ENCODE results near the gene RERE.

RERE gene

GRCh38 chr1:8337776-8338525 is 479.5 kb downstream of the RERE start:
- no peak for DNase-seq

GRCh38 chr1:8335246-8335645 is 482.2 kb downstream of the RERE start:
- DNase-seq = no peak

GRCh38 chr1:8334106-8334851 is 483.2 kb downstream of the RERE start:
- DNase-seq = no peak

- no peak for DNase-seq
These were observed 484.0 kb downstream of the RERE start for GRCh38 chr1:8333246-8333987.

GRCh38 chr1:8332806-8333205 is 484.6 kb downstream of the RERE start:
- no peak for DNase-seq

- no peak for DNase-seq
These were observed 486.9 kb downstream of the RERE start for GRCh38 chr1:8330271-8331125.

- DNase-seq = no peak
These were observed 487.6 kb downstream of the RERE start for GRCh38 chr1:8329858-8330257.

GRCh38 chr1:8329439-8329838 is 488.0 kb downstream of the RERE start:
- no peak for DNase-seq

- no peak for DNase-seq
These were observed 489.2 kb downstream of the RERE start for GRCh38 chr1:8328271-8328670.

- no peak for DNase-seq
These were observed 491.2 kb downstream of the RERE start for GRCh38 chr1:8326265-8326664.

- DNase-seq = no peak
These were observed 491.7 kb downstream of the RERE start for GRCh38 chr1:8325771-8326170.

- no peak for DNase-seq
These were observed 493.1 kb downstream of the RERE start for GRCh38 chr1:8324176-8324810.

- no peak for DNase-seq
These were observed 493.7 kb downstream of the RERE start for GRCh38 chr1:8323706-8324105.

- no peak for DNase-seq
These were observed 495.8 kb downstream of the RERE start for GRCh38 chr1:8321612-8322011.

- no peak for DNase-seq
These were observed 499.0 kb downstream of the RERE start for GRCh38 chr1:8318436-8318835.

- peak; percentile 62 for DNase-seq
These were observed 499.6 kb downstream of the RERE start, which contains the start of gene SLC45A1 for GRCh38 chr1:8317647-8318381. Gene SLC45A1 (plus strand): TSS chr1:8318114. CDS start chr1:8324330, 6,216 bp downstream.

- DNase-seq = no peak
These were observed 501.6 kb downstream of the RERE start for GRCh38 chr1:8315573-8316475.

GRCh38 chr1:8314346-8315280 is 502.8 kb downstream of the RERE start:
- peak; percentile 77 for DNase-seq

- DNase-seq = no peak
These were observed 504.2 kb downstream of the RERE start for GRCh38 chr1:8313231-8313630.

Measured in fibroblast of skin of right quadriceps (primary cell).